H1 (cell line): ENCODE data around the gene COL8A1. TPM values are rescaled to one million over a fixed set of nuclear protein-coding genes. Genes with fewer than 3 reads are reported as not detected.

Experiments
- ATF3 ChIP-seq: IDR thresholded peaks from 2 replicates; pipeline ENCODE4 v1.6.1; 2011; ENCODE audit warnings: low read depth, mild to moderate bottlenecking, low read length; ENCODE audit not compliant: insufficient read depth
- BRCA1 ChIP-seq: IDR thresholded peaks from 2 replicates; pipeline ENCODE4 v1.6.1; 2012; ENCODE audit warnings: low read depth, low read length, improper control_type of control experiment
- CBX5 ChIP-seq: fragments of 300-800, 300-1000 bp; sonication (generic); IDR thresholded peaks from 2 replicates; pipeline ENCODE4 v1.7.1; 2016; ENCODE audit warnings: antibody characterized with exemption, low read length, low read depth
- CEBPB ChIP-seq: IDR thresholded peaks from 2 replicates; pipeline ENCODE4 v1.6.1; 2012; ENCODE audit warnings: low read depth, low read length
- NRF1 ChIP-seq: IDR thresholded peaks from 2 replicates; pipeline ENCODE4 v1.6.1; 2011; ENCODE audit warnings: mild to moderate bottlenecking, low read depth, low read length, improper control_type of control experiment
- SP2 ChIP-seq: IDR thresholded peaks from 2 replicates; pipeline ENCODE4 v1.6.1; 2012; ENCODE audit warnings: mild to moderate bottlenecking, low read length, inconsistent platforms
- TEAD4 ChIP-seq: IDR thresholded peaks from 2 replicates; pipeline ENCODE4 v1.6.1; 2012; ENCODE audit warnings: low read depth, low read length, inconsistent platforms, mixed read lengths
- USF2 ChIP-seq: IDR thresholded peaks from 2 replicates; pipeline ENCODE4 v1.6.1; 2011; ENCODE audit warnings: low read length, improper control_type of control experiment
- polyA plus RNA-seq, 7 experiments: library from polyadenylated mRNA; depleted of rRNA in 3 of 7; stranded (reverse) in 5 of 7; unstranded in 2 of 7; fragments of >200 nt in 5 of 7; fragments of 200-250 nt in 2 of 7; gene quantifications; 1 replicate in 5 of 7; 2 replicates in 1 of 7; 4 replicates in 1 of 7; pipeline versions ENCODE4 v1.2.1 to v1.2.3, GENCODE V29; 2011 to 2013; ENCODE audit warnings: missing spikeins in 2 of 7, mixed read lengths in 2 of 7
- total RNA-seq: library from RNA; stranded (reverse); fragmentation: NEBNext Ultra II Directional; extraction: Animal tissue kit (Norgen Biotek cat#: 25700); gene quantifications from 2 replicates; pipeline ENCODE4 v1.2.1, GENCODE V29; 2021

COL8A1 gene
- total and polyA plus RNA-seq, 2 of the 8 experiments (the other 6 are each of a cell fraction or from before 2014, with no cell fraction given) = 0.21 to 1.2 TPM

GRCh38 chr3:99758502-99759177 lies 120.2 kb downstream of the COL8A1 start (continued):
- TF ChIP-seq USF2 (no peak), ATF3 (no peak), SP2 (no peak), CEBPB (no peak), NRF1 (no peak), BRCA1 (no peak), TEAD4 (no peak), CBX5 (no peak)
